ENCODE measurements around the gene BIN1. TPM values are rescaled to one million over a fixed set of nuclear protein-coding genes. Genes with fewer than 3 reads are reported as not detected.
A peak's percentile ranks its signal among the peaks of the same experiment; 100 is the strongest.

BIN1 gene
- total RNA-seq = 90.9 and 98.5 TPM in 2 replicates

- Histone ChIP-seq H3K4me3 (ENCODE audit: low read depth, low read length) (peak within 1 kb of the TSS; percentile 84), H3K27me3 (ENCODE audit: control insufficient read depth, insufficient read depth, low read length) (no peaks in the 10 kb centered on the region), H3K36me3 (ENCODE audit: control insufficient read depth, insufficient read depth, low read length) (no peaks in the 10 kb centered on the region)
- peak; percentile 80 for DNase-seq (ENCODE audit: low read depth)
- TF ChIP-seq CTCF (IDR thresholded peaks at IDR 0.05; ENCODE audit: insufficient read depth, low read length, poor library complexity, severe bottlenecking) = no peak
Measured at GRCh38 chr2:127106991-127107621, at the start of gene BIN1. BIN1 (minus strand) TSS chr2:127107154; CDS start chr2:127106943, 211 bp downstream.

GRCh38 chr2:127155947-127156346 lies 49.0 kb upstream of the BIN1 start:
- Histone ChIP-seq H3K36me3 (ENCODE audit: control insufficient read depth, insufficient read depth, low read length) (no peaks in the 10 kb centered on the region), H3K27me3 (ENCODE audit: control insufficient read depth, insufficient read depth, low read length) (no peaks in the 10 kb centered on the region), H3K4me3 (ENCODE audit: low read depth, low read length) (no peak overlapping the region)
- no peak for TF ChIP-seq CTCF (IDR thresholded peaks at IDR 0.05; ENCODE audit: insufficient read depth, low read length, poor library complexity, severe bottlenecking)
- DNase-seq (ENCODE audit: low read depth) = no peak

- TF ChIP-seq CTCF (IDR thresholded peaks at IDR 0.05; ENCODE audit: insufficient read depth, low read length, poor library complexity, severe bottlenecking) = no peak
- no peaks in the 10 kb centered on the region for H3K27me3 ChIP-seq (ENCODE audit: control insufficient read depth, insufficient read depth, low read length)
- no peak overlapping the region for H3K4me3 ChIP-seq (ENCODE audit: low read depth, low read length)
- no peak for DNase-seq (ENCODE audit: low read depth)
- H3K36me3 ChIP-seq (ENCODE audit: control insufficient read depth, insufficient read depth, low read length) = no peaks in the 10 kb centered on the region
Measured at GRCh38 chr2:127155028-127155581, 48.2 kb upstream of the BIN1 start.

- H3K27me3 ChIP-seq (ENCODE audit: control insufficient read depth, insufficient read depth, low read length) = no peaks in the 10 kb centered on the region
- H3K36me3 ChIP-seq (ENCODE audit: control insufficient read depth, insufficient read depth, low read length) = no peaks in the 10 kb centered on the region
- H3K4me3 ChIP-seq (ENCODE audit: low read depth, low read length) = no peak overlapping the region
- TF ChIP-seq CTCF (IDR thresholded peaks at IDR 0.05; ENCODE audit: insufficient read depth, low read length, poor library complexity, severe bottlenecking) = no peak
- DNase-seq (ENCODE audit: low read depth) = no peak
Measured at GRCh38 chr2:127154396-127154795, 47.4 kb upstream of the BIN1 start.

GRCh38 chr2:127153691-127154158 lies 46.8 kb upstream of the BIN1 start:
- H3K27me3 ChIP-seq (ENCODE audit: control insufficient read depth, insufficient read depth, low read length) = no peaks in the 10 kb centered on the region
- no peaks in the 10 kb centered on the region for H3K36me3 ChIP-seq (ENCODE audit: control insufficient read depth, insufficient read depth, low read length)
- no peak for TF ChIP-seq CTCF (IDR thresholded peaks at IDR 0.05; ENCODE audit: insufficient read depth, low read length, poor library complexity, severe bottlenecking)
- DNase-seq (ENCODE audit: low read depth) = peak; percentile 86
- H3K4me3 ChIP-seq (ENCODE audit: low read depth, low read length) = no peak overlapping the region

GRCh38 chr2:127150996-127151395 lies 44.0 kb upstream of the BIN1 start:
- no peak overlapping the region for H3K4me3 ChIP-seq (ENCODE audit: low read depth, low read length)
- no peak for DNase-seq (ENCODE audit: low read depth)
- TF ChIP-seq CTCF (IDR thresholded peaks at IDR 0.05; ENCODE audit: insufficient read depth, low read length, poor library complexity, severe bottlenecking) = no peak
- no peaks in the 10 kb centered on the region for H3K27me3 ChIP-seq (ENCODE audit: control insufficient read depth, insufficient read depth, low read length)
- no peaks in the 10 kb centered on the region for H3K36me3 ChIP-seq (ENCODE audit: control insufficient read depth, insufficient read depth, low read length)

Data from kidney epithelial cell (primary cell).